HepG2 (cell line): Measurements from ENCODE around the gene AKT3. TPM values are rescaled to one million over a fixed set of nuclear protein-coding genes. Genes with fewer than 3 reads are reported as not detected.

ENCODE experiments used
- AHDC1 ChIP-seq: sonication (generic); formaldehyde crosslinking; IDR thresholded peaks from 2 replicates; pipeline ENCODE4 v1.5.1; 2020; ENCODE audit warnings: mild to moderate bottlenecking, missing genetic modification reagents, borderline replicate concordance
- CREB3 ChIP-seq: sonication (generic); formaldehyde crosslinking; IDR thresholded peaks from 2 replicates; pipeline ENCODE4 v1.5.0; 2020; ENCODE audit warnings: missing genetic modification reagents
- DMAP1 ChIP-seq: IDR thresholded peaks from 2 replicates; pipeline ENCODE4 v1.6.1; 2016
- HNF4A ChIP-seq: sonication (generic); formaldehyde crosslinking; IDR thresholded peaks from 2 replicates; pipeline ENCODE4 v1.4.0; 2020; ENCODE audit warnings: missing genetic modification reagents
- KDM1A ChIP-seq: IDR thresholded peaks from 2 replicates; pipeline ENCODE4 v1.6.1; 2016; ENCODE audit warnings: missing compliant biosample characterization
- KDM2A ChIP-seq: sonication (generic); formaldehyde crosslinking; IDR thresholded peaks from 2 replicates; pipeline ENCODE4 v1.4.0; 2020; ENCODE audit warnings: low read depth, missing genetic modification reagents, borderline replicate concordance
- SMAD3 ChIP-seq: sonication (generic); formaldehyde crosslinking; IDR thresholded peaks from 2 replicates; pipeline ENCODE4 v1.4.0; 2020; ENCODE audit warnings: missing genetic modification reagents
- YY1 ChIP-seq: IDR thresholded peaks from 2 replicates; pipeline ENCODE4 v1.6.1; 2011; ENCODE audit warnings: low read length, low read depth, moderate library complexity, mild to moderate bottlenecking; ENCODE audit not compliant: insufficient read depth, insufficient replicate concordance
- ZBTB38 ChIP-seq: sonication (generic); formaldehyde crosslinking; IDR thresholded peaks from 2 replicates; pipeline ENCODE4 v1.5.1; 2020; ENCODE audit warnings: mild to moderate bottlenecking, missing genetic modification reagents
- ZFX ChIP-seq: sonication (generic); formaldehyde crosslinking; IDR thresholded peaks from 2 replicates; pipeline ENCODE4 v1.4.0; 2020; ENCODE audit warnings: mild to moderate bottlenecking, low read depth, missing genetic modification reagents, moderate library complexity
- ZKSCAN8 ChIP-seq: IDR thresholded peaks from 2 replicates; pipeline ENCODE4 v1.6.1; 2016; ENCODE audit warnings: borderline replicate concordance, missing genetic modification reagents, missing compliant biosample characterization
- ZNF230 ChIP-seq: sonication (generic); formaldehyde crosslinking; IDR thresholded peaks from 2 replicates; pipeline ENCODE4 v1.4.0; 2020; ENCODE audit warnings: mild to moderate bottlenecking, missing genetic modification reagents
- ZNF580 ChIP-seq: IDR thresholded peaks from 2 replicates; pipeline ENCODE4 v1.6.1; 2016; ENCODE audit warnings: low read depth, borderline replicate concordance
- ZNF614 ChIP-seq: IDR thresholded peaks from 2 replicates; pipeline ENCODE4 v1.6.1; 2018; ENCODE audit warnings: missing biosample characterization, missing genetic modification reagents, inconsistent platforms, borderline replicate concordance
- ZNF687 ChIP-seq: sonication (generic); formaldehyde crosslinking; IDR thresholded peaks from 2 replicates; pipeline ENCODE4 v1.5.1; 2020; ENCODE audit warnings: mild to moderate bottlenecking, missing genetic modification reagents, moderate library complexity
- ZSCAN5A ChIP-seq: sonication (generic); formaldehyde crosslinking; IDR thresholded peaks from 2 replicates; pipeline ENCODE4 v1.8.0; 2022; ENCODE audit warnings: mild to moderate bottlenecking, missing genetic modification reagents, borderline replicate concordance
- polyA plus RNA-seq, 8 experiments: library from polyadenylated mRNA; depleted of rRNA in 3 of 8; stranded (reverse) in 7 of 8; unstranded in 1 of 8; fragments of >200 nt; fragmentation: Illumina TruSeq in 4 of 8; extraction: Trizol in 4 of 8; gene quantifications; 2 replicates each; pipeline versions ENCODE4 v1.2.1 to v1.2.3, GENCODE V29; 2011 to 2016; ENCODE audit warnings: low read depth in 4 of 8, missing spikeins in 1 of 8, mixed read lengths in 1 of 8; ENCODE audit not compliant: insufficient read depth in 1 of 8
- total RNA-seq, 5 experiments: library from RNA; depleted of rRNA; stranded (reverse); fragments of >200 nt; fragmentation: Illumina TruSeq; extraction: Trizol; gene quantifications; 2 replicates each; pipeline ENCODE4 v1.2.3, GENCODE V29; 2016; ENCODE audit warnings: low read depth in 1 of 5

The AKT3 gene
- total and polyA plus RNA-seq, 2 of the 13 experiments (the other 11 are each of a cell fraction or from before 2014, with no cell fraction given) = 0.07 TPM

GRCh38 chr1:243505986-243506689, 343.9 kb downstream of the AKT3 start (continued):
- TF ChIP-seq ZNF687 (CRISPR knock-in tag) (peak; percentile 95), KDM2A (CRISPR knock-in tag) (peak; percentile 75; the same call in 1 of the 2 replicates), ZFX (CRISPR knock-in tag) (peak; percentile 56; the same call in 1 of the 2 replicates), ZBTB38 (CRISPR knock-in tag) (peak; percentile 75), YY1 (peak; percentile 55), ZKSCAN8 (CRISPR knock-in tag) (peak; percentile 77; the same call in 1 of the 2 replicates), ZNF580 (CRISPR knock-in tag) (peak; percentile 75; the same call in 1 of the 2 replicates), CREB3 (peak; percentile 53; the same call in 1 of the 2 replicates), SMAD3 (CRISPR knock-in tag) (peak; percentile 87; the same call in 1 of the 2 replicates), KDM1A (peak; percentile 43; the same call in 1 of the 2 replicates), ZSCAN5A (CRISPR knock-in tag) (no peak), ZNF614 (peak; percentile 94), ZNF230 (no peak), HNF4A (CRISPR knock-in tag) (peak; percentile 95), DMAP1 (CRISPR knock-in tag) (peak; percentile 84), AHDC1 (peak; percentile 85; the same call in 1 of the 2 replicates)
